Smooth muscle cell (in vitro differentiated cells): ENCODE results near the gene PNKD. TPM values are rescaled to one million over a fixed set of nuclear protein-coding genes. Genes with fewer than 3 reads are reported as not detected.

Experiments
- DNase-seq: peaks from one replicate; lab custom pipeline; 2025; ENCODE audit not compliant: unreplicated experiment; lab: John Stamatoyannopoulos, UW
- H2AFZ ChIP-seq: fragments of 200-600 bp; sonication (generic); 2 replicates; pipeline ENCODE4 v1.6.0; 2016; ENCODE audit warnings: antibody characterized with exemption, low read depth, mild to moderate bottlenecking
- H3F3A ChIP-seq: fragments of 200-600 bp; sonication (generic); 2 replicates; pipeline ENCODE4 v1.6.0; 2017; ENCODE audit warnings: antibody characterized with exemption, low read depth
- H3K27ac ChIP-seq: fragments of 200-600 bp; sonication (generic); 2 replicates; pipeline ENCODE4 v1.5.1; 2016; ENCODE audit warnings: low read depth, mild to moderate bottlenecking
- H3K27me3 ChIP-seq: fragments of 200-600 bp; sonication (generic); 2 replicates; pipeline ENCODE4 v1.6.1; 2016; ENCODE audit warnings: low read depth, mild to moderate bottlenecking
- H3K36me3 ChIP-seq: fragments of 200-600 bp; sonication (generic); 2 replicates; pipeline ENCODE4 v1.5.1; 2016; ENCODE audit warnings: low read depth
- H3K4me1 ChIP-seq: fragments of 200-600 bp; sonication (generic); 2 replicates; pipeline ENCODE4 v1.5.1; 2016; ENCODE audit warnings: low read depth
- H3K4me2 ChIP-seq: fragments of 200-600 bp; sonication (generic); 2 replicates; pipeline ENCODE4 v1.6.0; 2016; ENCODE audit warnings: mild to moderate bottlenecking
- H3K4me3 ChIP-seq: fragments of 200-600 bp; sonication (generic); 2 replicates; pipeline ENCODE4 v1.5.1; 2016; ENCODE audit warnings: mild to moderate bottlenecking
- H3K79me2 ChIP-seq: fragments of 200-600 bp; sonication (generic); 2 replicates; pipeline ENCODE4 v1.6.0; 2016; ENCODE audit warnings: low read depth, mild to moderate bottlenecking
- H3K9ac ChIP-seq: fragments of 200-600 bp; sonication (generic); 2 replicates; pipeline ENCODE4 v1.6.0; 2016; ENCODE audit warnings: low read depth
- H3K9me3 ChIP-seq: fragments of 200-600 bp; sonication (generic); replicated peaks from 2 replicates; pipeline ENCODE4 v1.5.1; 2016; ENCODE audit warnings: low read depth
- H4K20me1 ChIP-seq: fragments of 200-600 bp; sonication (generic); 2 replicates; pipeline ENCODE4 v1.6.0; 2016; ENCODE audit warnings: low read depth
- CTCF ChIP-seq: fragments of 200-600 bp; sonication (generic); IDR thresholded peaks from 2 replicates; pipeline ENCODE4 v1.5.1; 2017; ENCODE audit warnings: borderline replicate concordance, mild to moderate bottlenecking, antibody characterized with exemption; ENCODE audit not compliant: insufficient read depth, poor library complexity, severe bottlenecking
- WGBS: methylation state at CpG from one replicate; pipeline ENCODE4 v1.1.7; 2016; ENCODE audit warnings: low lambda C conversion rate; 5-methylcytosine and 5-hydroxymethylcytosine counted together
- polyA plus RNA-seq: library from polyadenylated mRNA; unstranded; fragments of >200 nt; fragmentation: Nextera tagmentation; extraction: Ambion mirVana; gene quantifications from 2 replicates; pipeline ENCODE4 v1.2.1, GENCODE V29; 2016
- total RNA-seq: library from RNA; depleted of rRNA; stranded (reverse); fragments of >200 nt; gene quantifications from 2 replicates; pipeline ENCODE4 v1.2.3, GENCODE V29; 2014

PNKD gene
- total and polyA plus RNA-seq, 2 experiments from 2014 or later, result 42.0 to 126 TPM

GRCh38 chr2:218329027-218329825, 58.9 kb downstream of the PNKD start:
- no peaks in the 10 kb centered on the region for H3K36me3 ChIP-seq
- peaks cover 16% of the 10 kb centered on the region for H3K79me2 ChIP-seq
- H3K27me3 ChIP-seq, result no peaks in the 10 kb centered on the region
- H3F3A ChIP-seq, result peaks cover 10% of the 10 kb centered on the region
- no peak overlapping the region for H3K27ac ChIP-seq
- 88% methylated on average over 18 of the region's 18 CpGs for WGBS
- no peak overlapping the region for H3K4me2 ChIP-seq
- peaks cover 44% of the 10 kb centered on the region for H3K4me1 ChIP-seq
- no peak overlapping the region for H2AFZ ChIP-seq
- H3K9ac ChIP-seq, result no peak overlapping the region
- no peaks in the 10 kb centered on the region for H4K20me1 ChIP-seq
- no peaks in the 10 kb centered on the region for H3K9me3 ChIP-seq
- no peak for TF ChIP-seq CTCF
- H3K4me3 ChIP-seq, result no peak overlapping the region
- DNase-seq, result no peak

- Histone ChIP-seq H3F3A (peaks cover 10% of the 10 kb centered on the region), H3K4me1 (peaks cover 39% of the 10 kb centered on the region), H3K9ac (no peak overlapping the region), H2AFZ (no peak overlapping the region), H3K27me3 (no peaks in the 10 kb centered on the region), H4K20me1 (no peaks in the 10 kb centered on the region), H3K4me2 (no peak overlapping the region), H3K27ac (no peak overlapping the region), H3K9me3 (no peaks in the 10 kb centered on the region), H3K36me3 (no peaks in the 10 kb centered on the region), H3K4me3 (no peak overlapping the region), H3K79me2 (peaks cover 16% of the 10 kb centered on the region)
- WGBS, result 74% methylated on average over 8 of the region's 8 CpGs
- no peak for TF ChIP-seq CTCF
- no peak for DNase-seq
Measured at GRCh38 chr2:218329826-218330593, 59.7 kb downstream of the PNKD start.

GRCh38 chr2:218331745-218332144, 61.4 kb downstream of the PNKD start:
- Histone ChIP-seq H3K4me3 (no peak overlapping the region), H3K4me1 (peaks cover 23% of the 10 kb centered on the region), H3K9me3 (no peaks in the 10 kb centered on the region), H3K9ac (no peak overlapping the region), H3K4me2 (peak overlapping the region; percentile 74), H3K27me3 (no peaks in the 10 kb centered on the region), H4K20me1 (no peaks in the 10 kb centered on the region), H3K27ac (peak overlapping the region; percentile 75), H3K36me3 (no peaks in the 10 kb centered on the region), H3F3A (peaks cover 10% of the 10 kb centered on the region), H3K79me2 (peaks cover 14% of the 10 kb centered on the region), H2AFZ (no peak overlapping the region)
- DNase-seq, result no peak
- TF ChIP-seq CTCF, result no peak
- 72% methylated on average over 8 of the region's 8 CpGs for WGBS
